Liver (tissue), 9 donors: Measurements from ENCODE around the gene SLC30A9. TPM values are rescaled to one million over a fixed set of nuclear protein-coding genes. Genes with fewer than 3 reads are reported as not detected.

ENCODE experiments used
- DNase-seq: peaks from one replicate; pipeline ENCODE4 v3.0.0-alpha.2; 2017; ENCODE audit warnings: low spot score
- H3K27ac ChIP-seq, 2 donors: one replicate each; pipeline ENCODE4 v1.7.0; 2013; ENCODE audit warnings: inconsistent platforms in 2 of 2, low read length in 2 of 2, control low read depth in 1 of 2, low read depth in 1 of 2, mild to moderate bottlenecking in 1 of 2
- H3K27me3 ChIP-seq, 4 donors: one replicate each; pipeline versions ENCODE4 v1.6.1 to v1.7.0; 2013; ENCODE audit warnings: low read length in 3 of 4, inconsistent platforms in 1 of 4, mild to moderate bottlenecking in 1 of 4, moderate library complexity in 1 of 4; ENCODE audit not compliant: control insufficient read depth in 4 of 4, insufficient read depth in 4 of 4
- H3K36me3 ChIP-seq, 4 donors: one replicate each; pipeline versions ENCODE4 v1.6.1 to v1.7.0; 2013; ENCODE audit warnings: low read length in 3 of 4, mild to moderate bottlenecking in 3 of 4, low read depth in 1 of 4, moderate library complexity in 1 of 4; ENCODE audit not compliant: control insufficient read depth in 4 of 4, insufficient read depth in 3 of 4
- H3K4me1 ChIP-seq, 4 donors: one replicate each; pipeline versions ENCODE4 v1.6.1 to v1.7.0; 2013; ENCODE audit warnings: low read length in 3 of 4, mild to moderate bottlenecking in 3 of 4, moderate library complexity in 1 of 4; ENCODE audit not compliant: control insufficient read depth in 4 of 4, insufficient read depth in 4 of 4
- H3K4me3 ChIP-seq, 3 donors: one replicate each; pipeline versions ENCODE4 v1.6.1 to v1.7.0; 2013; ENCODE audit warnings: low read length in 3 of 3, control low read depth in 1 of 3, low read depth in 1 of 3, mild to moderate bottlenecking in 1 of 3
- H3K9ac ChIP-seq, 2 donors: one replicate each; pipeline ENCODE4 v1.7.0; 2013; ENCODE audit warnings: low read length in 2 of 2, mild to moderate bottlenecking in 2 of 2, moderate library complexity in 2 of 2, control low read depth in 1 of 2, low read depth in 1 of 2
- H3K9me3 ChIP-seq, 4 donors: one replicate each; pipeline versions ENCODE4 v1.6.1 to v1.7.0; 2013; ENCODE audit warnings: low read length in 3 of 4; ENCODE audit not compliant: control insufficient read depth in 4 of 4
- ATF3 ChIP-seq: IDR thresholded peaks from 2 replicates; pipeline ENCODE4 v1.6.1; 2016; ENCODE audit warnings: antibody characterized with exemption
- CTCF ChIP-seq: fragments of 150-350 bp; IDR thresholded peaks from 2 replicates; pipeline ENCODE4 v1.5.1; 2017; ENCODE audit warnings: improper control_type of control experiment, low read depth, low read length; ENCODE audit not compliant: missing input control
- EGR1 ChIP-seq, 2 donors: IDR thresholded peaks; 2 replicates each; pipeline ENCODE4 v1.6.1; 2016 to 2018; ENCODE audit warnings: antibody characterized with exemption in 2 of 2, low read depth in 2 of 2
- FOXA1 ChIP-seq: IDR thresholded peaks from 2 replicates; pipeline ENCODE4 v1.6.1; 2016; ENCODE audit warnings: antibody characterized with exemption
- FOXA2 ChIP-seq: IDR thresholded peaks from 2 replicates; pipeline ENCODE4 v1.6.1; 2016; ENCODE audit warnings: antibody characterized with exemption
- GABPA ChIP-seq, 2 donors: IDR thresholded peaks in 1 of 2; conservative IDR thresholded peaks in 1 of 2; 2 replicates each; pipeline ENCODE4 v1.6.1; 2016; ENCODE audit warnings: antibody characterized with exemption in 2 of 2, mild to moderate bottlenecking in 1 of 2, moderate library complexity in 1 of 2
- HNF4A ChIP-seq, 2 donors: conservative IDR thresholded peaks; 2 replicates each; pipeline ENCODE4 v1.6.1; 2016; ENCODE audit warnings: antibody characterized with exemption in 2 of 2, mild to moderate bottlenecking in 2 of 2
- HNF4G ChIP-seq: IDR thresholded peaks from 2 replicates; pipeline ENCODE4 v1.6.1; 2016; ENCODE audit warnings: antibody characterized with exemption
- JUND ChIP-seq, 2 donors: IDR thresholded peaks; 2 replicates each; pipeline ENCODE4 v1.6.1; 2016; ENCODE audit warnings: antibody characterized with exemption in 2 of 2
- NR2F2 ChIP-seq: IDR thresholded peaks from 2 replicates; pipeline ENCODE4 v1.6.1; 2016; ENCODE audit warnings: antibody characterized with exemption
- RAD21 ChIP-seq, 2 donors: IDR thresholded peaks; 2 replicates each; pipeline ENCODE4 v1.6.1; 2016; ENCODE audit warnings: antibody characterized with exemption in 2 of 2, mild to moderate bottlenecking in 2 of 2
- REST ChIP-seq: IDR thresholded peaks from 2 replicates; pipeline ENCODE4 v1.6.1; 2016; ENCODE audit warnings: antibody characterized with exemption, mild to moderate bottlenecking
- RXRA ChIP-seq, 2 donors: IDR thresholded peaks; 2 replicates each; pipeline ENCODE4 v1.6.1; 2017 to 2018; ENCODE audit warnings: antibody characterized with exemption in 2 of 2, mild to moderate bottlenecking in 1 of 2
- SP1 ChIP-seq: IDR thresholded peaks from 2 replicates; pipeline ENCODE4 v1.6.1; 2018; ENCODE audit warnings: antibody characterized with exemption, mild to moderate bottlenecking
- TAF1 ChIP-seq: conservative IDR thresholded peaks from 2 replicates; pipeline ENCODE4 v1.6.1; 2016; ENCODE audit warnings: antibody characterized with exemption, mild to moderate bottlenecking
- YY1 ChIP-seq: IDR thresholded peaks from 2 replicates; pipeline ENCODE4 v1.6.1; 2016; ENCODE audit warnings: antibody characterized with exemption, mild to moderate bottlenecking
- ZBTB33 ChIP-seq: IDR thresholded peaks from 2 replicates; pipeline ENCODE4 v1.6.1; 2016; ENCODE audit warnings: antibody characterized with exemption
- WGBS: extraction: QIAGEN DNeasy Blood & Tissue Kit; methylation state at CpG from one replicate; pipeline ENCODE4 v1.1.7; 2013; 5-methylcytosine and 5-hydroxymethylcytosine counted together
- polyA plus RNA-seq, 2 donors: library from polyadenylated mRNA; stranded (reverse) in 1 of 2; unstranded in 1 of 2; fragments of 200-250 nt in 1 of 2; fragments of >200 nt in 1 of 2; fragmentation: Nextera tagmentation in 1 of 2; extraction: Ambion mirVana in 1 of 2; gene quantifications; one replicate each; pipeline versions ENCODE4 v1.2.1 to v1.2.3, GENCODE V29; 2013 to 2015
- total RNA-seq, 2 donors: library from RNA; depleted of rRNA; stranded (reverse); fragments of >200 nt; gene quantifications; one replicate each; pipeline ENCODE4 v1.2.3, GENCODE V29; 2014
- donor health status: healthy.
- donor health status: healthy.
- donor health status: healthy.
- donor health status: healthy.
- donor health status: healthy.

SLC30A9 gene
- total and polyA plus RNA-seq, 4 donors = 13.5 to 31.0 (median 22.2) TPM

- H3K27me3 ChIP-seq = no peaks in the 10 kb centered on the region
- H3K9me3 ChIP-seq = no peaks in the 10 kb centered on the region
- H3K4me3 ChIP-seq = no peak overlapping the region
- no peaks in the 10 kb centered on the region for H3K4me1 ChIP-seq
- no peak for TF ChIP-seq FOXA2
- TF ChIP-seq ZBTB33 = no peak
- TF ChIP-seq RXRA (IDR thresholded peaks at IDR 0.05) = no peak
- TF ChIP-seq YY1 = no peak
- TF ChIP-seq REST = no peak
- TF ChIP-seq CTCF = no peak
- no peak for TF ChIP-seq TAF1
- TF ChIP-seq SP1 = no peak
- TF ChIP-seq JUND (IDR thresholded peaks at IDR 0.05) = no peak
- no peak for TF ChIP-seq HNF4G
- no peak for TF ChIP-seq GABPA (IDR thresholded peaks at IDR 0.05 in 1 of 2, conservative IDR thresholded peaks at IDR 0.05 in 1 of 2)
- TF ChIP-seq FOXA1 = no peak
- TF ChIP-seq ATF3 = no peak
- TF ChIP-seq RAD21 (IDR thresholded peaks at IDR 0.05) = no peak
- no peak for TF ChIP-seq NR2F2
- 56% methylated on average over 2 of the region's 2 CpGs for WGBS
- DNase-seq = no peak
- H3K27ac ChIP-seq = no peak overlapping the region
- H3K36me3 ChIP-seq = no peaks in the 10 kb centered on the region
- H3K9ac ChIP-seq = no peak overlapping the region
These were observed 114.2 kb downstream of the SLC30A9 start for GRCh38 chr4:42104521-42104920.

GRCh38 chr4:42112846-42113245 is 122.5 kb downstream of the SLC30A9 start:
- Histone ChIP-seq H3K27me3 (no peaks in the 10 kb centered on the region), H3K27ac (no peak overlapping the region), H3K4me1 (peaks cover 0 to 2% (median 0%) of the 10 kb centered on the region in 4 donors), H3K9me3 (no peaks in the 10 kb centered on the region), H3K4me3 (no peak overlapping the region), H3K36me3 (no peaks in the 10 kb centered on the region), H3K9ac (no peak overlapping the region)
- 62% methylated on average over 3 of the region's 3 CpGs for WGBS
- no peak for TF ChIP-seq EGR1 (IDR thresholded peaks at IDR 0.05; ENCODE audit: low read depth in 2 of 2)
- no peak for TF ChIP-seq JUND (IDR thresholded peaks at IDR 0.05)
- no peak for TF ChIP-seq GABPA (IDR thresholded peaks at IDR 0.05 in 1 of 2, conservative IDR thresholded peaks at IDR 0.05 in 1 of 2)
- no peak for TF ChIP-seq FOXA1
- no peak for TF ChIP-seq FOXA2
- TF ChIP-seq SP1 = no peak
- no peak for TF ChIP-seq ATF3
- TF ChIP-seq TAF1 = no peak
- no peak for TF ChIP-seq RXRA (IDR thresholded peaks at IDR 0.05)
- no peak for TF ChIP-seq CTCF
- TF ChIP-seq NR2F2 = no peak
- no peak for TF ChIP-seq REST
- no peak for TF ChIP-seq HNF4G
- no peak for TF ChIP-seq RAD21 (IDR thresholded peaks at IDR 0.05)
- TF ChIP-seq HNF4A (conservative IDR thresholded peaks at IDR 0.05) = no peak
- DNase-seq = no peak
